GM10248 (cell line): ENCODE measurements around the gene PFDN4.

Source experiments
- CTCF ChIA-PET: fragments of 300-600 bp; sonication (Branson Sonifier 250); formaldehyde crosslinking; extraction: SDS; loops from one replicate; lab custom pipeline; 2021; ENCODE audit warnings: antibody characterized with exemption; lab: Yijun Ruan, JAX
- POLR2A ChIA-PET: fragments of 350-650 bp; sonication (Branson Sonifier 250); formaldehyde crosslinking; extraction: SDS; loops from one replicate; lab custom pipeline; 2020; ENCODE audit warnings: antibody characterized with exemption; lab: Yijun Ruan, JAX
- DNase-seq: peaks from one replicate; pipeline ENCODE4 v3.0.0; 2012; ENCODE audit errors: extremely low spot score
- CTCF ChIP-seq: IDR thresholded peaks from 2 replicates; pipeline ENCODE4 v1.5.1; 2012; ENCODE audit warnings: mild to moderate bottlenecking, low read depth; ENCODE audit errors: extremely low read depth, missing control alignments, control extremely low read depth

Gene PFDN4

GRCh38 chr20:54227241-54227640 lies 19.4 kb downstream of the PFDN4 start:
- CTCF ChIA-PET: no interaction called here
- POLR2A ChIA-PET: no interaction called here
- no peak for DNase-seq
- no peak for TF ChIP-seq CTCF

- TF ChIP-seq CTCF: no peak
- DNase-seq: no peak
- POLR2A ChIA-PET: no interaction called here
- CTCF ChIA-PET: no interaction called here
These were observed 19.9 kb downstream of the PFDN4 start for GRCh38 chr20:54227751-54228150.

- DNase-seq: no peak
- ChIA-PET POLR2A (no interaction called here), CTCF (no interaction called here)
- TF ChIP-seq CTCF: no peak
These were observed 21.0 kb downstream of the PFDN4 start for GRCh38 chr20:54228841-54229240.

- DNase-seq: no peak
- POLR2A ChIA-PET: no interaction called here
- no peak for TF ChIP-seq CTCF
- CTCF ChIA-PET: no interaction called here
These were observed 21.8 kb downstream of the PFDN4 start for GRCh38 chr20:54229566-54230160.

GRCh38 chr20:54231036-54231435 lies 23.1 kb downstream of the PFDN4 start:
- ChIA-PET CTCF (interaction anchor here (1.0 kb wide), 1 partner anchor 31 kb away, joined by 5 read pairs; no protein-coding TSS in a partner anchor), POLR2A (no interaction called here)
- no peak for TF ChIP-seq CTCF
- DNase-seq: no peak

GRCh38 chr20:54234991-54235390 lies 27.1 kb downstream of the PFDN4 start:
- POLR2A ChIA-PET: no interaction called here
- no peak for DNase-seq
- CTCF ChIA-PET: interaction anchor here (1.3 to 1.5 kb wide), 2 partner anchors 10 to 12 kb away, joined by 3 read pairs; no protein-coding TSS in a partner anchor

More at GRCh38 chr20:54234991-54235390, 27.1 kb downstream of the PFDN4 start:
- TF ChIP-seq CTCF: no peak
